DOHH2 (cell line): Measurements from ENCODE around the gene TULP4.

Experiments used
- H3F3A ChIP-seq: fragments of 200-600 bp; sonication (generic), shearing (Covaris generic); 2 replicates; pipeline ENCODE4 v1.6.0; 2016; ENCODE audit warnings: antibody characterized with exemption, mild to moderate bottlenecking; ENCODE audit not compliant: control insufficient read depth, insufficient read depth
- H3K27ac ChIP-seq: fragments of 200-600 bp; sonication (generic); 2 replicates; pipeline ENCODE4 v1.5.1; 2014; ENCODE audit warnings: low read depth, mild to moderate bottlenecking, low read length, moderate library complexity
- H3K27me3 ChIP-seq: fragments of 200-600 bp; sonication (generic); 2 replicates; pipeline ENCODE4 v1.6.1; 2014; ENCODE audit warnings: mild to moderate bottlenecking, low read length, mixed read lengths; ENCODE audit not compliant: control insufficient read depth
- H3K36me3 ChIP-seq: fragments of 200-600 bp; sonication (generic); 2 replicates; pipeline ENCODE4 v1.6.1; 2014; ENCODE audit warnings: mild to moderate bottlenecking, low read length, moderate library complexity, mixed read lengths; ENCODE audit not compliant: control insufficient read depth
- H3K4me1 ChIP-seq: fragments of 200-600 bp; sonication (generic); 2 replicates; pipeline ENCODE4 v1.6.1; 2014; ENCODE audit warnings: mild to moderate bottlenecking, low read length, mixed read lengths; ENCODE audit not compliant: control insufficient read depth
- H3K4me2 ChIP-seq: fragments of 200-600 bp; sonication (generic); 2 replicates; pipeline ENCODE4 v1.6.0; 2014; ENCODE audit warnings: mild to moderate bottlenecking, low read length, moderate library complexity
- H3K4me3 ChIP-seq: fragments of 200-600 bp; sonication (generic); 2 replicates; pipeline ENCODE4 v1.5.1; 2014; ENCODE audit warnings: mild to moderate bottlenecking, low read length, mixed read lengths
- H3K79me2 ChIP-seq: fragments of 200-600 bp; sonication (generic); 2 replicates; pipeline ENCODE4 v1.6.1; 2014; ENCODE audit warnings: mild to moderate bottlenecking, low read length, mixed read lengths; ENCODE audit not compliant: control insufficient read depth
- H3K9me2 ChIP-seq: fragments of 200-600 bp; sonication (generic); replicated peaks from 2 replicates; pipeline ENCODE4 v1.6.1; 2014; ENCODE audit warnings: mild to moderate bottlenecking, low read length, mixed read lengths; ENCODE audit not compliant: control insufficient read depth
- H3K9me3 ChIP-seq: fragments of 200-600 bp; sonication (generic); 2 replicates; pipeline ENCODE4 v1.6.1; 2014; ENCODE audit warnings: antibody characterized with exemption, low read length, mixed read lengths; ENCODE audit not compliant: control insufficient read depth, insufficient read depth
- H4K20me1 ChIP-seq: fragments of 200-600 bp; sonication (generic); 2 replicates; pipeline ENCODE4 v1.6.0; 2014; ENCODE audit warnings: low read depth, mild to moderate bottlenecking, antibody characterized with exemption, low read length, moderate library complexity; ENCODE audit not compliant: control insufficient read depth, insufficient read depth
- EZH2phosphoT487 ChIP-seq: fragments of 200-600 bp; sonication (generic); IDR thresholded peaks from 2 replicates; pipeline ENCODE4 v1.6.1; 2017; ENCODE audit warnings: borderline replicate concordance, mild to moderate bottlenecking, antibody characterized with exemption, low read length, moderate library complexity, mixed read lengths
- TF ChIP-seq, protein P1 (sequence below): fragments of 200-600 bp; sonication (generic); IDR thresholded peaks from one replicate; pipeline ENCODE4 v1.5.1; 2014; ENCODE audit warnings: antibody characterized with exemption, mild to moderate bottlenecking, low read depth, low read length; ENCODE audit not compliant: poor library complexity, severe bottlenecking

Gene TULP4

DNA sequence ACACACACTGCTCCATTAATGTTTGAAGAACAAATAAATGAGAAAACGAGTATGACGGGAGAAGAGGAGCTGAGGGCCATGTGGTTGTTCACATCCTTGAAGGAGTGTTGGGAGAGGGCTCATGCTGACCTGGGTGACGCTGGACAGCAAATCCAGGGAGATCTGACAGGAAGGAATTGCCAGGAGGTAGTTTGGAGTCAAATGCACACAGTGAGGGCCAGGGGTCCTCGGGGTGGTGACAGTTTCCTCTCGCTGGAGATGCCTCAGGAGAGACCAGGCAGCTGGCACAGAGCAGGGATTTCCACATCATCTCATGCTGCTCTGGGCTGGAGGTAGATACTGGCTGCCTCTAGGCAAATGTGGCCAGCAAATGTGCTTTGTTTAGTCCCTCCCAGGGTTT lies 245.7 kb downstream of the TULP4 start:
- no peaks in the 10 kb centered on the region for H3K9me2 ChIP-seq
- no peaks in the 10 kb centered on the region for H3K9me3 ChIP-seq
- H3K27ac ChIP-seq: no peak overlapping the region
- no peaks in the 10 kb centered on the region for H3F3A ChIP-seq
- H3K36me3 ChIP-seq: no peaks in the 10 kb centered on the region
- no peak overlapping the region for H3K4me3 ChIP-seq
- H4K20me1 ChIP-seq: 0 out of 2 replicates have a peak, but pooled peaks cover 3% of the 10 kb centered on the region
- H3K4me1 ChIP-seq: peaks cover 24% of the 10 kb centered on the region
- H3K79me2 ChIP-seq: peaks cover 27% of the 10 kb centered on the region
- H3K27me3 ChIP-seq: peaks cover under 1% of the 10 kb centered on the region; the same call in 1 of the 2 replicates
- no peak for TF ChIP-seq EZH2phosphoT487
- TF ChIP-seq, protein P1, sequence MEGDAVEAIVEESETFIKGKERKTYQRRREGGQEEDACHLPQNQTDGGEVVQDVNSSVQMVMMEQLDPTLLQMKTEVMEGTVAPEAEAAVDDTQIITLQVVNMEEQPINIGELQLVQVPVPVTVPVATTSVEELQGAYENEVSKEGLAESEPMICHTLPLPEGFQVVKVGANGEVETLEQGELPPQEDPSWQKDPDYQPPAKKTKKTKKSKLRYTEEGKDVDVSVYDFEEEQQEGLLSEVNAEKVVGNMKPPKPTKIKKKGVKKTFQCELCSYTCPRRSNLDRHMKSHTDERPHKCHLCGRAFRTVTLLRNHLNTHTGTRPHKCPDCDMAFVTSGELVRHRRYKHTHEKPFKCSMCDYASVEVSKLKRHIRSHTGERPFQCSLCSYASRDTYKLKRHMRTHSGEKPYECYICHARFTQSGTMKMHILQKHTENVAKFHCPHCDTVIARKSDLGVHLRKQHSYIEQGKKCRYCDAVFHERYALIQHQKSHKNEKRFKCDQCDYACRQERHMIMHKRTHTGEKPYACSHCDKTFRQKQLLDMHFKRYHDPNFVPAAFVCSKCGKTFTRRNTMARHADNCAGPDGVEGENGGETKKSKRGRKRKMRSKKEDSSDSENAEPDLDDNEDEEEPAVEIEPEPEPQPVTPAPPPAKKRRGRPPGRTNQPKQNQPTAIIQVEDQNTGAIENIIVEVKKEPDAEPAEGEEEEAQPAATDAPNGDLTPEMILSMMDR: no peak
- H3K4me2 ChIP-seq: no peak overlapping the region

DNA sequence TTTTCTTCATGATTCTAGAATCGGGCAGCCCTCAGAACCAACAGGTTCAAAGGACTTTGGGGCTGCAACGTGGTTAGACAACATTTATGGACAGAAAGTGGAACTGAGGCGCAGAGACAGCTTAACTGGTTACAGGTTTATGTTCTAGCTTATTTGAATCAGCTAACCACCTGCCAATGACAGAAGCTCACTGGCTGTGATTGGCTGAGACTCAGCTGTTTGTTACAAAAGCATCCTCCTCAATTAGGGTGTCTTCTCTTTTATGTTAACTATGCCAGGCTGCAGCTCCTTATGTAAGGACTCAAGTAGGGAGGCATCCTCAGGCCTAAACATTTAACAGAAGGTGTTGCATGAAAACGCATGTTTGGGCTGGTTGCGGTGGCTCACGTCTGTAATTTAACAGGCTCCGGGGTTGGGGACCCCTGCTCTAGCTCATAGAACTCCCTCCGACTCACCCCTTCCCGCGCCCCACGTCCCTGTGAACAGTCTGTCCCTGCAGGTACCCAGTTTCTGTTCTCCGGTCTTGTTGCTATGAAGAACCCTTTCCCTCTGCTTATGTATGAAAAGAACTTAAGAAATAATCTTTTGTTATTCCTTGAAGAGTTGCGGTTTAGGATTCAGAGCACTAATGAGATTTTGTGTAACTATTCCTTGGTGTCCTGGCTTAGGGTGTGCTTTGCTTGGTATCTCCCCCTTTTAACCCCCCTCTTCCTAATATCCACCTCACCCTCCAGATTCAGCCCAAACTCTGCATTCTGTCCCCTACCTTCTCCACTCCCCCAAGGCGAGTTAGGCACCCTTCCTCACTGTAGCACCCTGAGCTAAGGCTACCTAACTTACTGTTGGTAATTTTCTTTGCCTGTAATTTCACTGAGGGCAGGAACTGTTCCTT lies 246.4 kb downstream of the TULP4 start:
- Histone ChIP-seq H4K20me1 (0 out of 2 replicates have a peak, but pooled peaks cover 3% of the 10 kb centered on the region), H3K9me2 (no peaks in the 10 kb centered on the region), H3K36me3 (no peaks in the 10 kb centered on the region), H3K79me2 (peaks cover 32% of the 10 kb centered on the region), H3K27me3 (no peaks in the 10 kb centered on the region), H3K4me2 (no peak overlapping the region), H3K27ac (no peak overlapping the region), H3F3A (no peaks in the 10 kb centered on the region), H3K4me1 (peaks cover 24% of the 10 kb centered on the region), H3K4me3 (no peak overlapping the region; the same call in 1 of the 2 replicates), H3K9me3 (no peaks in the 10 kb centered on the region)
- TF ChIP-seq EZH2phosphoT487: no peak
- TF ChIP-seq, protein P1: no peak

DNA sequence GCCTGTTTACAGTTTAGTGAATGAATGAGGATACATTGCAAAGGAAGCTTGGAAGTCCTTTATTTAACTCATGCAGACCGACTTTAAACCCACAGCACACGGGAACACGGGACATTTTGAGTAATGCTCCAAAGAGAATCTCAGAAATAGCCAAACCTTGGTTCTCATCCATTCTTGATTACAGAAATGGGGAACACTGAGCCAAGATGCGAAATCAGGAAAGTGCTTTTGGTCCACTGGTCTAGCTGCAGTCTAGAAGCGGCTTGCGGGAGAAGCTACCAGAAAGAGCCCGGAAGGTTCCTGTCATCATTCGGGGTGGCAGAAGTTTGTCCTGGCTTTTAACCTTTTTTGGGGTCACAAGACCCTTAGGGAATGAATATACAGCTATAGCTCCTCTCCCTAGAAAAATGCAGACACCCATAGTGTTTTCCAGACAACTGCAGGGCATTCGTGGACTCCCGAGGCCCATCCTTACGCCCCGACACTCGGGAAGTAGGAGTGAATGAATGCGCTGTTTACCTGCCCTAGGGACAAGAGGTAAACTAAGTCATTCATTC lies 247.2 kb downstream of the TULP4 start:
- Histone ChIP-seq H3K4me1 (peaks cover 24% of the 10 kb centered on the region), H3K27ac (no peak overlapping the region)

More for the DNA sequence above, 247.2 kb downstream of the TULP4 start:
- peak overlapping the region; percentile 89 for H3K4me3 ChIP-seq
- H3K36me3 ChIP-seq: no peaks in the 10 kb centered on the region
- H3K9me3 ChIP-seq: no peaks in the 10 kb centered on the region
- peak overlapping the region; percentile 93 for H3K4me2 ChIP-seq
- no peaks in the 10 kb centered on the region for H3K27me3 ChIP-seq
- peaks cover 40% of the 10 kb centered on the region for H3K79me2 ChIP-seq
- H3K9me2 ChIP-seq: no peaks in the 10 kb centered on the region
- H4K20me1 ChIP-seq: 0 out of 2 replicates have a peak, but pooled peaks cover 3% of the 10 kb centered on the region
- TF ChIP-seq, protein P1: no peak
- TF ChIP-seq EZH2phosphoT487: no peak
- no peaks in the 10 kb centered on the region for H3F3A ChIP-seq
